NCI-H2107 treated with DMSO at 0.1 percent for 48 hours (cell line): ENCODE measurements around the gene ZMYND15.
A peak's percentile ranks its signal among the peaks of the same experiment; 100 is the strongest.
"Not testable (repeated sequence)": the region's sequence is repeated elsewhere in the genome, so short reads cannot be mapped to it uniquely, and the experiment has no call there.

Experiments used
- DNase-seq: peaks from one replicate; lab custom pipeline; 2025; ENCODE audit not compliant: unreplicated experiment; lab: John Stamatoyannopoulos, UW

ZMYND15 gene, protein sequence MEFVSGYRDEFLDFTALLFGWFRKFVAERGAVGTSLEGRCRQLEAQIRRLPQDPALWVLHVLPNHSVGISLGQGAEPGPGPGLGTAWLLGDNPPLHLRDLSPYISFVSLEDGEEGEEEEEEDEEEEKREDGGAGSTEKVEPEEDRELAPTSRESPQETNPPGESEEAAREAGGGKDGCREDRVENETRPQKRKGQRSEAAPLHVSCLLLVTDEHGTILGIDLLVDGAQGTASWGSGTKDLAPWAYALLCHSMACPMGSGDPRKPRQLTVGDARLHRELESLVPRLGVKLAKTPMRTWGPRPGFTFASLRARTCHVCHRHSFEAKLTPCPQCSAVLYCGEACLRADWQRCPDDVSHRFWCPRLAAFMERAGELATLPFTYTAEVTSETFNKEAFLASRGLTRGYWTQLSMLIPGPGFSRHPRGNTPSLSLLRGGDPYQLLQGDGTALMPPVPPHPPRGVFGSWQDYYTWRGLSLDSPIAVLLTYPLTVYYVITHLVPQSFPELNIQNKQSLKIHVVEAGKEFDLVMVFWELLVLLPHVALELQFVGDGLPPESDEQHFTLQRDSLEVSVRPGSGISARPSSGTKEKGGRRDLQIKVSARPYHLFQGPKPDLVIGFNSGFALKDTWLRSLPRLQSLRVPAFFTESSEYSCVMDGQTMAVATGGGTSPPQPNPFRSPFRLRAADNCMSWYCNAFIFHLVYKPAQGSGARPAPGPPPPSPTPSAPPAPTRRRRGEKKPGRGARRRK

DNA sequence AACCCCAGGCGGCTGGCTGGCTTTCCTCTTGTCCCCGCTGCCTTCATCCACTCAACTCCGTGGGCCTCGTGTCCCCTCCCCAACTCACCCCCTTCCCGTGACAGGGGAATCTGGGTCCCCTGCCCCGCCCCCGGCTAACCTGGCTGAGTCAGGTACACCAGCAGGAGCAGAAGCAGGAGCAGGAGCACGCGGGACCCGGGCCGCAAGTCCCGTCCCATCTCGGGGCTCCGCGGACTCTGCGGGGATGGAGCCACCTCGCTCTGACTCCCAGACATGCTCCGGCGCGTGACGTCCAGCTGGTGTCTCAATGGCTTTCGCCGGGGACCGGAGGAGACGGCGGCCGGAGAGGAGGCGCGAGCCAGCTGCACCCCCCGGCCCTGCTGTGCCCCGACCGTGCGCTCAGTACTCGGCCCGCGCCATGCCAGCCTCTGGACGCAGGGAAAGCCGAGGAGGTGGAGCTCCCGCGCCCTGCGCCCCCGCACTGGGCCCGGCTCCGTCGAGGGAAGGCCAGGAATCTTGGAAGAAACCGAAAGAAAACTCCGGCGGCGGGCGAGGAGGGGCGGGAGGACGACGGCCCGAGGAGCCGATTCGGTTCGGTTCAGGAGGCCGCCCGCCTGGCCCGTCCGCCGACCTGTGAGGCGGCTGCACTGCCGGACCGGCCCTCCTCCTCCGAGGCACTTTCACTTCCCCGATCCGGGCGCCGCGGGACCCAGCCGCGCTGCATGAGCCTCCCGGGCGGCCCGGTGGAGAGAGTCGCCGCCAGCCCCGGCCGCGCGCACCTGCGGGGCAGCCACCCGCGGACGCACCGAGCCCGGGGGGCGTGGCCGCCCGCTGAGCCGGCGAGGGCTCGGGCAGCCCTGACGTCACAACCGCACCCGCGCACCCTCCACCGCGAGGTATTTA, at the start of gene ZMYND15, which contains the start of gene CXCL16:
Gene ZMYND15, plus strand, starts transcription at position 712 of the 903 bp plus-strand sequence. CDS start 716 bp downstream, outside the sequence.
Gene CXCL16, minus strand, starts transcription at position 807 of the 903 bp plus-strand sequence. Its CDS starts 589 bp downstream, at position 218.
- no peak for DNase-seq

DNA sequence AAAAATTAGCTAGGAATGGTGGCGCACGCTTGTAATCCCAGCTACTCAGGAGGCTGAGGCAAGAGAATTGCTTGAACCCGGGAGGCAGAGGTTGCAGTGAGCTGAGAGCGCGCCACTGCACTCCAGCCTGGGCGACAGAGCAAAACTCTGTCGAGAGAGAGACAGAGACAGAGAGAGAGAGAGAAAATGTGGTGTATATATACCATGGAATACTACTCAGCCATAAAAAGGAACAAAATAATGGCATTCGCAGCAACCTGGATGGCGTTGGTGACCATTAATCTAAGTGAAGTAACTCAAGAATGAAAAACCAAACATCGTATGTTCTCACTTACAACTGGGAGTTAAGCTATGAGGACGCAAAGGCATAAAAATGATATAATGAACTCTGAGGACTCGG, 49.8 kb upstream of the ZMYND15 start:
- not testable (repeated sequence) for DNase-seq

DNA sequence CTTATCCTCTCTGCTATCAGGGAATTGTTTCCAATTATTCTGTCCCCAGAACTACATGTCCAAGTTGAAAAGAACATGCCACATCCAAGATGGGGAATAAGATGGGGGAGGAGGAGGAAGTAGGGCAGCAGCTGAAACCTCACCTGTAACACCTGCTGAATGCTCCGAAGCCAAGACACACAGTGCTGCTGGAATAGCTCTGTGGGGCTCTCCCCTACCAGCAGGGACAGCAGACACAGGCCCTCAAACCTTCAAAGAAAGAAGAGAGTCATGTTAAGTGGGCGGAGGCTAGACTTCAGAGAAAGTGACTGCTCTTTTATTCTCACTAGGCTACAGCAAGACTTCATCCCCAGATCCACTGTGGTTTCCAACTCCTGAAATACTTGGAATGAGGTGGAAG, 48.9 kb upstream of the ZMYND15 start:
- no peak for DNase-seq

DNA sequence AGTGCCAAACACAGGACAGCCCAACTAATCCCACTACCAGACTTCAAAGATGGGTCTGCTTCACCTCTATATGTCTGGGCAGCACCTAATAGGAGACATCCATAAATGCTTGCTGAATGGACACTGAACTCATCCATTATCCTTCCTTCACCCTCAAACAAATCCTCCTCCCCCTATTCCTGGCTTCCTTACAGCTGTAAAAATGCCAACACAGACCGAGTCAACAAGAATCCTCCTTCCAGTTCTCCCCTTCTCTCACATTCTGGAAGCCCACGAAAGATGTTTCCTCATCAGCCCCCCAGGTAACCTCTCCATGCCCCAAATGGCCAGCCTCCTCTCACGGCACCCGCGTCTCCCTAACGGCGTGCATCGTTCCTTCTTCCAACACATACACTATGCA, 47.9 kb upstream of the ZMYND15 start:
- no peak for DNase-seq

DNA sequence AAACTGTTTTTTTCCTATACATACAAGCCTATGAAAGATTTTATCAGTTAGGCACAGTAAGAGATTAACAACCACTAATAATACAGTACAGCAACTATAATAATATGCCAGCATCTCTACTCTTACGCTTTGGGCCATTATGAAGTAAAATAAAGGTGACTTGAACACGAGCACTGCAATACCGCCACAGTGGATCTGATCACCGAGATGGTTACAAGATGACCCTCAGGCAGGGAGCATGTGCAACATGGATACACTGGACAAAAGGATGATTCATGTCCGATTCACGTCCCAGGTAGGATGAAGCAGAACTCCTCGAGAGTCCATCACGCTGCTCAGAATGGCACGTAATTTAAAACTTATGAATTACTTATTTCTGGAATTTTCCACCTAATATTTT, 46.2 kb upstream of the ZMYND15 start:
- DNase-seq, result no peak

DNA sequence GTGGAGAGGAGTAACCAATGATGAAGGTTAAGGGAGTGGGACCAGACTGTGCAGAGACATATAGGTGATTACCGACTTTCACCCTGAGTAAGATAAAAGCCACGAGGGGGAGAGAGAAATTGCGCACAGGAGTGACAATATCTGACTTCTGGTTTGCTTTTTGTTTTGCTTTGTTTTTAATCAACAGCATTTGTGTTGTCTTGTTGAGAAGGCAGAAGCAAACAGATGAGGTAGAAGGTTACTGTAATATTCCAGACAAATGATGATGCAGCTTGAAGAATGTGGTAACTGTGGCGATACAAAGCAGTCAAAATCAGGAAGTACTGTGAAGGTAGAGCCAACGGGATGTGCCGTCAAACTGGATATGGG, 43.2 kb upstream of the ZMYND15 start:
- DNase-seq, result no peak

DNA sequence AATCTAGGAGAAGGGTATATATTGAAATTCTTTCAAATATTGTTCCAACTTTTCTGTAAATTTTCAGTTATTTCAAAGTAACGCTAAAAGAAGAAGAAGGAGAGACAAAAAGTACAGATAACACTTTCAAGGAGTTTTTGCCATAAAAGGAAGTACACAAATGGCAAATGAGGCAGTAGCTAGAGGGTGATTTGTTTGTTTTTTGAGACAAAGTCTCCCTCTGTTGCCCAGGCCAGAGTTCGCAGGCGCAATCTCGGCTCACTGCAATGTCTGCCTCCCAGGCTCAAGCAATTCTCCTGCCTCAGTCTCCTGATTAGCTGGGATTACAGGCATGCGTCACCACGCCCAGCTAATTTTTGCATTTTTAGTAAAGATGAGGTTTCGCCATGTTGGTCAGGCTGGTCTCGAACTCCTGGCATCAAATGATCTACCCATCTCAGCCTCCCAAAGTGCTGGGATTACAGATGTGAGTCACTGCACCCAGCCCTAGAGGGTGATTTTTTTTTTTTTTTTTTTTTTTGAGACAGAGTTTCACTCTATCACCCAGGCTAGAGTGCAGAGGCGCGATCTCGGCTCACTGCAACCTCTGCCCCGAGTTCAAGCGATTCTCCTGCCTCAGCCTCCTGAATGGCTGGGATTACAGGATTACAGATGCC, 40.1 kb upstream of the ZMYND15 start:
- DNase-seq, result not testable (repeated sequence)

DNA sequence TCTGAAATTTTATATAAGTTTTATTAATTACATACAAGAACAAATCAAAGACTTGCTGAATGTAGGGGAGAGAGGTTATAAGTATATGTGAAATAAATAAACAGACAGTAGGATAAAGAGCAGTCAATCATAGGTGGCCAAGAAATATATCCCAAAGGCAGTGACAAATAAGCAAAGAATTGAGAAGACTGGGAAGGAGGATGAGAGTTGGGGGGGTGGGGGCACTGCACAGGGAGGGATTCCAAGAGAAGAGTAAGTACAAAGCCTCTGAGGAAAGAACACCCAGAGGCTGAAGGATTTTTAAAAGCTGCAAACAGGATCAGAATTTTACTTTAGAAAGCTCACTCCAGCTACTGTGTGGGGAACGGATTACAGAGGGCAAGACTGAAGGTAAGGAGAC, 38.5 kb upstream of the ZMYND15 start:
- no peak for DNase-seq

DNA sequence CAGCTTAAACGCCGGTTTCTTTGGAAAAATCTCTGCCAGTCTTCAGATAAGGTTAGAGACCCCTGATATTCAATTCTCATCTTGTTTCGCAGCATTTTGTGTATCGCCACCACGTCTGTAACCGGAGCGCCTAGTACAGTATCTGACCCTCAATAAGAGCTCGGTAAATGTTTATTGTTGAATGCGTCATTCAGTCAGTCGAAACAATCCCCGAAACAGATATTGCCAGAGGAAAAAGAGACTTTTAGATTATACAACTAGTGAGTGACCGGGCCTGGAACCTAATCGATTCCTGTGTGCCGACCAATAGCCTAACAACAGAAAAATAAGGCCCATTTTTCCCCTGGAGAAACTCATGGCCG, 36.3 kb upstream of the ZMYND15 start:
- DNase-seq, result no peak

DNA sequence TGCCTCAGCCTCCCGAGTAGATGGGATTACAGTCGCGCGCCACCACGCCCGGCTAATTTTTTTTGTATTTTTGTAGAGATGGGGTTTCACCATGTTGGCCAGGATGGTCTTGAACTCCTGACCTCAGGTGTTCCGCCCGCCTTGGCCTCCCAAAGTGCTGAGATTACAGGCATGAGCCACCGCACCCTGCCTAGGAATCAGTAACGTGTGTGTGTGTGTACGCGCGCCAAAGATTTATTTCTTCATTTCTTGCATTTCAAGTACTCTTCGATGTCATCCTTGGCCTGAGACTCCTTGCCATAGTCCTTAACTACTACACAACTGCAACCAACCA, 35.1 kb upstream of the ZMYND15 start:
- DNase-seq, result not testable (repeated sequence)

DNA sequence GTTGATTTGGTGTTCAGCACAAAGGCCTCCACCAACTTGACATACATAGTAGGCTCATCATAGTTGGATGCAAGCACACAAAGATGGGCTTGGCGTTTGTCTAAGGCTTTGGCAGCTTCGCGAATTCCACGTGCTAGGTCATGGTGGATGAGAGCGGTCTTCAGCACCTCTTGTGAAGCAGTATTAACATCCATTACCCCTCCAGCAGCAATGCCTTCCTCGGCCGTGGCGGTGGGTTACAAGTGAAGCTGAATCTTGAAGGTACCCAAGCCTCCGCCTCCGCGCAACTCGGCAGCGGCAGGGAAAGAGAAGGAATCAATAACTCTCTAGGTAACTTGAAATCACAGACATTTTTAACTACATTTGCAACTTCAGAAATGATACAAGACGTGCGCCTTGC, 34.6 kb upstream of the ZMYND15 start:
- DNase-seq, result no peak

DNA sequence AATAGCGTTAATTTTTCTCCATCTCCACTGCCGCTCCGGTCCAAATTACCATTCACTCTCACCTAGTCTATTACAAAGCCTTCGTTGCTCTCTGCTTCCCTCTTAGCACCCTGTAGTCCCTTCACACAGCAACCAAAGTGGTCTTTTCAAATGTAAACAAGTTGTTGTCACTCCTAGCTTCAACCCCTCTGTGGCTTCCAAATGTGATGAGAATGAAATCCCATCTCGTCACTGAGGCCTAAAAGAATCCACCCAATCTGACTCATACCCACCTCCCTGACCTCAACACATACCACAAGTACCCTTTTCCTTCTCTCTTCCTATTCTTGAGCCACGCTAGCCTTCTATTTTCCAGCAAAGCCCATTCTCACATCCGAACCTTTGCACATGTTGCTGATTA, 33.5 kb upstream of the ZMYND15 start:
- DNase-seq, result no peak

DNA sequence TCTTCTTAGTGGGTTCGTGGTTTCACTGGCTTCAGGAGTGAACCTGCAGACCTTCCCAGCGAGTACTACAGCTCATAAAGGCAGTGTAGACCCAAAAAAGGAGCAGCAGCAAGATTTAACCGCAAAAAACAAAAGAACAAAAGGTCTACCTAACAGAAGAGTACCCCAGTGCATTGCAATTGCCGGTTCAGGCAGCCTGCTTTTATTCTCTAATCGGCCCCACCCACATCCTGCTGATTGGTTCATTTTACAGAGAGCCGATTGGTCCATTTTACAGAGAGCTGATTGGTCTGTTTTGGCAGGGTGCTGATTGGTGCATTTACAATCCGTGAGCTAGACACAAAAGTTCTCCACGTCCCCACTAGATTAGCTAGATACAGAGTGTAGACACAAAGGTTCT, 31.2 kb upstream of the ZMYND15 start:
- no peak for DNase-seq

DNA sequence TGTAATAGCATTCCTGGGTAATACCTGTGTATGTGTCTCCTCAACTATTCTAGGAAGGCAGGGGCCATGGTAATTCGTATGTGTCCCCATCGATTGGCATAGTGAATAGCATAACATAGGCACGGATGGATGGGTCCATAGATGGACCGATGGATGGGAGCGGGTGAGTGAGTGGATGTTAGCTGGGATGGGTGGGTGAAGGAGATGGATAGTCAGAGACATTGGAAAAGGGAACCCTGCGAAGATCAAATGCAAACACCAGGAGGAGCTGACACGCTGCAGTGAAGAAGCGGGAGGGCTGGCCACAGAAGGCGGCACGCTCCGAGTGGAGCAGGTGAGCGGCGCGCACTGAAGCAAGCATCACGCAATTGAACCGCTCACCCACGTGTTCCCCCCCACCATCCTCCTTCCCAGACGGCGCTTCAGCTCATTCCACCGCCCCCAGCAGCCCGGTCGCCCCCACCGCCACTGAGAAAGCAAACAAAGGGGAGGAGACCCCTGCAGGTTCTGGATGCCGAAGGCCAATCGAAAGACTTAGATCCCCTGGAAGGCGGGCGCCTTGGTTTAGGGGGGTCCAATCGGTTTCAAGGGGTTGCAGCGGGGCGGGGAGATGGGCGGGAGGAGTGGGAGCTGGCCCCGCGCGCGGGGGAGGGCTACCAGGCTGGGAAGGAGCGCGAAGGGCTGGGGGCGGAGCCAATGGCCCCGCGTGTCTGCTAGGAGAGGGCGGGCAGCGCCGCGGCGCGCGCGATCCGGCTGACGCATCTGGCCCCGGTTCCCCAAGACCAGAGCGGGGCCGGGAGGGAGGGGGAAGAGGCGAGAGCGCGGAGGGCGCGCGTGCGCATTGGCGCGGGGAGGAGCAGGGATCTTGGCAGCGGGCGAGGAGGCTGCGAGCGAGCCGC, 29.6 kb upstream of the ZMYND15 start, which contains the start of gene ARRB2:
Gene ARRB2, plus strand, starts transcription at position 839 of the 899 bp plus-strand sequence. CDS start 90 bp downstream, outside the sequence.
- DNase-seq, result peak; percentile 92

DNA sequence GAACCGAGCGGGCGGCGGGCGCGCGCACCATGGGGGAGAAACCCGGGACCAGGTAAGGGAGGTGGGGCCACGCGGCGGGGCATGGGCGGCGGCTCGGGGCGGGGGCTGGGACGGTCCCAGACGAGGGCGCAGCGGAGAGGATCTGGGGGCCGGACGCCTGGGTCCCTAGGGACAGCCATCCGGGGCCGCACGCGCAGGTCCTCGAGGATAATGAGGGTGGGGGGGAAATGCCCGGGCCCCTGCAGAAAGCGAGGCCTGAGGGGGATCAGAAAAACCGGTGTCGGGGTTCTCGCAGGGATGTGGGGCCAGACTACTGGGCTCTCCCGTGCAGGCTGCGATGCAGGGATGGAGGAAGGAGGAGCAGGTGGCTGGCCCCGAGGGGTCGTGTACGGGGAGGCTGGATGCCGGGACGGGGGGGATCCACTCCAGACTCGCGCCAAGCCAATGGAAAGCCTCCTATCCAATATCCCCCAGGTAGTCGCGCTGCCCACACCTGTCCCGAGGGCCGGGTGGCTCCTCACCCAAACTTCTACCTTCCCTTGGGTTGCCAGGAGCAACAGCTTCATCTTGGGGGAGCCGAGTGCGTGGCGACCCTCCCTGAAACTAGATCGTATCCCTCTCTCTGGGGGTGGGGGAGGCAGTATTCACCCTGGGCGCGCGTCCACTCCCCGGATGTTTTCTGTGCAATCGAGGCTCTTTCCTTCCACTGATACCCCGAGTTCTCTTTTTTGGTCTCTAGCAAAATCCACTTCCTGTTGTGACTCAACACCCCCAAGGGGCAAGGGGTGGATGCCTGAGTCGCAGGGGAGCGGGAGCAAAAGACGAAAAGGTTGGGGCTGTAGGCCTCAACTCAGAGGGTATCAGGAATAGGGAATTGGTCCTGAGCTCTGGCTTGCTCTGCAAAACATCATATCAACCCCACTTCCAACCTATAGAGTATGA, 28.7 kb upstream of the ZMYND15 start:
- no peak for DNase-seq

DNA sequence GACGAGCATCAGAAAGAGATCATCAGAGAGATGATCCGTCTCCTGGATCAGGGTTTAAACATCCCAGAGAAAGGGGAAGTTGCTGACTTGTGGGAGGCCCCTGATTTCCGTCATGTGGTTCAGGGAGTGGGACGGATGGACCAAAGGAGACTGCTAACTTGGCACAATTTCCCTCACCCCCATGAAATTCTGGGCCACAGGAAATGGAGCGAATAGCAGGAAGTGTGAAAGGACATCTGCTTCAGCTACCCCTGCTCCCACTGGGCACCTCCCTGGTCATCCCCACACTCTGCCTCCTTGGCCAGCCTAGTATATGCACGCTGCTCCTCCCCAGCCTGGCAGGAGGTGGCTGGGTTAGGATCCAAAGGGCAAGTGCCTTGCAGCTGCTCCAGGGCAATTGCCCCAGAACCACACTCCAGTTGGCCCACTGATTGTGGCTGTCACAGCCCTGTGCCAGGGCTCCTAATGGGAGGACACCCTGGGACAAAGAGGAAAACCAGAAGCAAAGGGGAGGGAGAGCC, 27.9 kb upstream of the ZMYND15 start:
- no peak for DNase-seq

DNA sequence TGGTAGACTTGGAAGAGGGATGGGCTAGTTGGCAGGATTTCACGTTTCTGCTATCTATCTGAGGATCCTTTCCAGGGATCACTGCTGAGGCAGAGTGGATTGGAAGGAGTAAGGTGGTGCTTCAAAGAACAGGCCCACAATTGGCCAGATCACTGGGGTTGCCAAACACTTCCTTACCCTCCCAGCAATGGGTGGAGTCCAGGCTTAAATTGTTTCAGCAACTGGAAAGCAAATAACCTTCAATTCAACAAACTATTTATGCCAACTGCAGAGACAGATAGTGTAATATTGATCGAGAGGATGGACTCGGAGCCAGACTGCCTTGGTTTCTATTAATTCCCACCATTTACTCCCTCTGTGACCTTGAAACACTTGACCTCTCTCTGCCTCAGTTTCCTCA, 27.1 kb upstream of the ZMYND15 start:
- no peak for DNase-seq

DNA sequence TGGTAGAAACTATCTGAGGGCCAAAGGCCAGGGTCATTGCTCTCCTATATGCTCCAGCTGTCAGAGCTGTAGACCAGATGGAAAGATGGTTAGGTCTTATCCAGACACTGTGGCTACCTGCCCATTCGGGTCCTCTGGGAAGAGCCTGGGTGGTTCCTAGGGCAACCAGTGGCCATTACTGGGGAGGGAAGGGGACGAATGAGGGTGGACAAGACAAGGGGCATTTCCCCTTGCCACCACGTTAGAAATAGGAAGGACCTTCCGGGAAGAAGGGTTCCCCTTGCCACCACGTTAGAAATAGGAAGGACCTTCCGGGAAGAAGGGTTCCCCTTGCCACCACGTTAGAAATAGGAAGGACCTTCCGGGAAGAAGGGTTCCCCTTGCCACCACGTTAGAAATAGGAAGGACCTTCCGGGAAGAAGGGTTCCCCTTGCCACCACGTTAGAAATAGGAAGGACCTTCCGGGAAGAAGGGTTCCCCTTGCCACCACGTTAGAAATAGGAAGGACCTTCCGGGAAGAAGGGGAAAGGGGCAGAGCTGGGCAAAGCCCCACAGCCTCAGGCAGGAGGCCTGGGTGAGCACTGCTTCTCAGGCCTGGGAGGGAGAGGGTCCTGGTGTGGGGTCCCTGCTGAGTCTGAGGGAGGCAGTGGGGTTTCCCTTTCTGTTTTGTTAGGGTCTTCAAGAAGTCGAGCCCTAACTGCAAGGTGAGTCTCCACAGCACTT, 25.1 kb upstream of the ZMYND15 start:
- DNase-seq, result not testable (repeated sequence)
